ENCODE results near the gene CABS1. TPM values are rescaled to one million over a fixed set of nuclear protein-coding genes. Genes with fewer than 3 reads are reported as not detected.

The CABS1 gene
- not detected for polyA plus RNA-seq
- long read RNA-seq, donor 1, result 0 reads
- long read RNA-seq, donor 2, result 0 reads
- long read RNA-seq, donor 3, result 0 reads
- long read RNA-seq, donor 4, result 0 reads
- long read RNA-seq, donor 5, result 0 reads
- long read RNA-seq, donor 6, result 0 reads
- long read RNA-seq, donor 7, result 0 reads
- long read RNA-seq, donor 8, result 0 reads
- long read RNA-seq, donor 9, result 0 reads
- long read RNA-seq, donor 10, result 0 reads

DNA sequence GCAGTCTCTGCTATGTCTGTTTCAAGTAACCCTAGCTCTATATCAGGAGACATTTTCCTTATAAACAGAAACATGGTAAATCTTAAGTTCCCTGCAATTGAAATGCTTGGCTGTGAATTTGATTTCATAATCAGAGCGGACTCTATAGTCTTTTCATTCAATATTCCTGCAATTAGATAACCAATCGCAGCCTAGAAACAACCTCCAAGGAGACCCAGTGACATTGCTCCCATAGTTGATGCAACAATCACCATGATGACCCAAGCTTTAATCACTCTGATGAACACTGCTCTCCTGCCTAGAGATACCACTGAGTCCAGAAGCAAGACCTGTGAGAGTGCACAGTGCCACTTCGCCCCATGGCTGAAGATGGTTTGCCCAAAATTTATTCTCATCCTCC lies at the start of gene CABS1:
TSS of gene CABS1 (plus strand) at position 301 of the 400 bp plus-strand sequence. CDS start at position 360, 59 bp downstream.
- DNase-seq, result no peak
- Histone ChIP-seq H3K27me3 (ENCODE audit: control insufficient read depth in 3 of 3, insufficient read depth in 3 of 3, low read length in 3 of 3) (no peaks in the 10 kb centered on the region), H3K4me1 (ENCODE audit: control insufficient read depth in 3 of 3, insufficient read depth in 2 of 3, low read depth in 1 of 3, low read length in 2 of 3) (no peaks in the 10 kb centered on the region), H3K4me3 (ENCODE audit: low read depth in 1 of 3, low read length in 3 of 3) (no peak within 1 kb of the TSS), H3K36me3 (ENCODE audit: control insufficient read depth in 3 of 3, insufficient read depth in 2 of 3, low read depth in 1 of 3, low read length in 3 of 3) (no peaks in the 10 kb centered on the region), H3K27ac (ENCODE audit: low read depth in 1 of 3, low read length in 2 of 3) (no peak within 1 kb of the TSS), H3K9me3 (ENCODE audit: control insufficient read depth in 2 of 2, insufficient read depth in 1 of 2, low read depth in 1 of 2, low read length in 1 of 2) (no peaks in the 10 kb centered on the region)
- FAIRE-seq, result no peak
- 92 to 99% (median 92%) methylated on average over 3 of the region's 3 CpGs for WGBS, 3 donors

DNA sequence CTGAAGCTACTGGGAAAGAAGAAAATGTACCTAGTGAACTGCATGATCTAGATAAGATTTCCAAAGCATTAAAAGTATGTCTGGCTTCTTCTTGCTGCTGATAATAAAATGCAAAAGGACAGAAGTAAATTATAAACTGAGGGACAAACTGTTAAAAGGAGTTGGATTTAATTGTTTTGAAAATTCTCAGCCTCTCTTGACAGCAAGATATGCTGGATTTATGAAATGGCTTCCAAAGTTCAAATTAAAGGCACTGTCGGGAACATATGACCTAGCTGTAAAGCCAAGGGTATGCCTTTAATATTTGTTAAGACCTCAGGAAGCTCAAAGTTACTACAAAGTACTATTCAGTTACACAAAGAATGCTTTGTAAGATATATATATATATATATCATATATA lies 46.1 kb upstream of the CABS1 start:
- FAIRE-seq, result no peak
- no peaks in the 10 kb centered on the region for H3K9me3 ChIP-seq (ENCODE audit: control insufficient read depth in 2 of 2, insufficient read depth in 1 of 2, low read depth in 1 of 2, low read length in 1 of 2)
- 39 to 64% (median 63%) methylated on average over 1 of the region's 1 CpG for WGBS, 3 donors

DNA sequence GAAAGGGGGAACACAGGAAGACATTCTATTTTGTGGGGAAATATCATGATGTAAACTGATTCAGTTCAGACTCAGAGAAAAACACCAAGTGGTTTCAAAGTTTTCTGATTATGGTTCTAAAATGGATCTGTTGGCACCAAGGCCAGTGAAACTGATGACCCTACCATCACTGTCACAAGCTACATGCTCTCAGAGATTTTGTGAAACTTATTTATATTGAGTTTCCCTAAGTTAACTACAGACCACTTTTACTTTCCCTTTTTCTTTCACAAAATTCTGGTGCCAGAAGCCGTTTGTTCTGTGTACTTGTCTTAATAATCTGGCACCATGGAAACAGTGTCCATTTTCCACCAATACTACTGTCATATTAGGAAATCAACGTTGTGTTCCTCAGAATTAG lies 43.4 kb upstream of the CABS1 start:
- WGBS, 3 donors, result 36 to 46% (median 38%) methylated on average over 2 of the region's 2 CpGs
- FAIRE-seq (no peak), DNase-seq (no peak)
- no peak overlapping the region for H3K4me3 ChIP-seq (ENCODE audit: low read depth in 1 of 3, low read length in 3 of 3)
- H3K4me1 ChIP-seq (ENCODE audit: control insufficient read depth in 3 of 3, insufficient read depth in 2 of 3, low read depth in 1 of 3, low read length in 2 of 3), result no peaks in the 10 kb centered on the region
- H3K27me3 ChIP-seq (ENCODE audit: control insufficient read depth in 3 of 3, insufficient read depth in 3 of 3, low read length in 3 of 3), result no peaks in the 10 kb centered on the region
- no peaks in the 10 kb centered on the region for H3K9me3 ChIP-seq (ENCODE audit: control insufficient read depth in 2 of 2, insufficient read depth in 1 of 2, low read depth in 1 of 2, low read length in 1 of 2)
- no peak overlapping the region for H3K27ac ChIP-seq (ENCODE audit: low read depth in 1 of 3, low read length in 2 of 3)
- no peaks in the 10 kb centered on the region for H3K36me3 ChIP-seq (ENCODE audit: control insufficient read depth in 3 of 3, insufficient read depth in 2 of 3, low read depth in 1 of 3, low read length in 3 of 3)

More for the DNA sequence above, 46.1 kb upstream of the CABS1 start:
- H3K27ac ChIP-seq (ENCODE audit: low read depth in 1 of 3, low read length in 2 of 3), result no peak overlapping the region
- DNase-seq, result no peak
- no peak overlapping the region for H3K4me3 ChIP-seq (ENCODE audit: low read depth in 1 of 3, low read length in 3 of 3)
- H3K36me3 ChIP-seq (ENCODE audit: control insufficient read depth in 3 of 3, insufficient read depth in 2 of 3, low read depth in 1 of 3, low read length in 3 of 3), result no peaks in the 10 kb centered on the region
- no peaks in the 10 kb centered on the region for H3K4me1 ChIP-seq (ENCODE audit: control insufficient read depth in 3 of 3, insufficient read depth in 2 of 3, low read depth in 1 of 3, low read length in 2 of 3)
- H3K27me3 ChIP-seq (ENCODE audit: control insufficient read depth in 3 of 3, insufficient read depth in 3 of 3, low read length in 3 of 3), result no peaks in the 10 kb centered on the region

DNA sequence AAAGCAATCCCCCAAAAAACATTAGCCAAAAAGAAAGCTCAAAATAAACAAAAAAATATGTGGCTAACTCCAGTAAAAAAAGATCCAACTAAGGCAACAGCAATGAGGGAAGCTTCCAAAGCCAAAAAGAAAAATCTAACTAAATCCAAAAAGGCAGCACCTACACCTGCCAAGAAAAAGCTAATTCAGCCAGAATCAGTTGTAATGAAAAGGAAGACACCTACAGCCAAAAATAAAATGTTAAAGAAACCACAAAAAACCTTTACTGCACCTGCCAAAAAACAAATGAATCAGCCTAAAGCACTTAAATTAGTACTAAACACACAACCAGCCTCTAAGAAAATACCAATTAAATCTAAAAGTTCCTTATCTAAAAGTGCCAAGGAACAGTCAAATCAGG lies 37.2 kb upstream of the CABS1 start:
- H3K9me3 ChIP-seq (ENCODE audit: control insufficient read depth in 2 of 2, insufficient read depth in 1 of 2, low read depth in 1 of 2, low read length in 1 of 2), result no peaks in the 10 kb centered on the region
- no peak overlapping the region for H3K27ac ChIP-seq (ENCODE audit: low read depth in 1 of 3, low read length in 2 of 3)
- H3K4me3 ChIP-seq (ENCODE audit: low read depth in 1 of 3, low read length in 3 of 3), result no peak overlapping the region
- no peaks in the 10 kb centered on the region for H3K27me3 ChIP-seq (ENCODE audit: control insufficient read depth in 3 of 3, insufficient read depth in 3 of 3, low read length in 3 of 3)
- FAIRE-seq (no peak), DNase-seq (no peak)
- no peaks in the 10 kb centered on the region for H3K36me3 ChIP-seq (ENCODE audit: control insufficient read depth in 3 of 3, insufficient read depth in 2 of 3, low read depth in 1 of 3, low read length in 3 of 3)
- no peaks in the 10 kb centered on the region for H3K4me1 ChIP-seq (ENCODE audit: control insufficient read depth in 3 of 3, insufficient read depth in 2 of 3, low read depth in 1 of 3, low read length in 2 of 3)

DNA sequence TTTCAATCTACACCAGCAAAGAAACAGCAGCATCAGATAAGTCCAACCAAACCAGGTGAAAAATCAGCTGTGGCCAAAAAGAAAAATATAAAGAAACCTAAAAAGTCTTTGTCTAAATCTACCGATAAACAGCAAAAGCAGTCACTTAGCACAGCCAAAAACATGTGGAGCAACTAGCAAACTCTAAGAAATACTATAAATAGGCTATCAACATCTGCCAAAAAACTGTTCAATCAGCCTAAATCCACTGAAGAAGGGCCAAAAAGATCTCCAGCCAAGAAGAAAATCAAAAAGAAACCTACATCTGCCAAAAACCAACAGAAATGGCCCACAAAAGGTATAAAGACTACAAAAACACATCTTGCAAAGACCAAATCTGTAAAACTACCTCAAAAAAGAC lies 36.7 kb upstream of the CABS1 start:
- DNase-seq (no peak), FAIRE-seq (no peak)
- Histone ChIP-seq H3K27me3 (ENCODE audit: control insufficient read depth in 3 of 3, insufficient read depth in 3 of 3, low read length in 3 of 3) (no peaks in the 10 kb centered on the region), H3K4me1 (ENCODE audit: control insufficient read depth in 3 of 3, insufficient read depth in 2 of 3, low read depth in 1 of 3, low read length in 2 of 3) (no peaks in the 10 kb centered on the region), H3K27ac (ENCODE audit: low read depth in 1 of 3, low read length in 2 of 3) (no peak overlapping the region), H3K4me3 (ENCODE audit: low read depth in 1 of 3, low read length in 3 of 3) (no peak overlapping the region), H3K36me3 (ENCODE audit: control insufficient read depth in 3 of 3, insufficient read depth in 2 of 3, low read depth in 1 of 3, low read length in 3 of 3) (no peaks in the 10 kb centered on the region), H3K9me3 (ENCODE audit: control insufficient read depth in 2 of 2, insufficient read depth in 1 of 2, low read depth in 1 of 2, low read length in 1 of 2) (no peaks in the 10 kb centered on the region)
- WGBS, 3 donors, result 74 to 91% (median 91%) methylated on average over 1 of the region's 1 CpG

DNA sequence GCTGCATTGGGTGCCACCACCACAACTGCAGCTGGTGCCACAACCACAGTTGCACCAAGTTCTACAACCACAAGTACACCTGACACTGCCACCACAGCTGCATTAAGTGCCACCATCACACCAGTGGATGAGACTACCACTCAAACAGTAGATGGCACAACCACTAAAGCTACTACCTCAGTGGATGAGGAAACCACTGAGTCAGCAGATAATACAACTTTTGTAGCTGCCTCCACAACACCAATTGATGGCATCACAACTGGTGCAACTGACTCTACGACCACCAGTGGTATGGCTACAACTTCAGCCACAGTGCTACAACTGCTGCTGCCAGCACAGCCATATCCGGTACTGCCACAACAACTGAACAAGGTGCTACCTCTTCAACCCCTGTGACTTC lies 35.1 kb upstream of the CABS1 start:
- no peaks in the 10 kb centered on the region for H3K9me3 ChIP-seq (ENCODE audit: control insufficient read depth in 2 of 2, insufficient read depth in 1 of 2, low read depth in 1 of 2, low read length in 1 of 2)
- no peak overlapping the region for H3K4me3 ChIP-seq (ENCODE audit: low read depth in 1 of 3, low read length in 3 of 3)
- FAIRE-seq (no peak), DNase-seq (no peak)
- H3K4me1 ChIP-seq (ENCODE audit: control insufficient read depth in 3 of 3, insufficient read depth in 2 of 3, low read depth in 1 of 3, low read length in 2 of 3), result no peaks in the 10 kb centered on the region
- no peaks in the 10 kb centered on the region for H3K36me3 ChIP-seq (ENCODE audit: control insufficient read depth in 3 of 3, insufficient read depth in 2 of 3, low read depth in 1 of 3, low read length in 3 of 3)
- WGBS, 3 donors, result 63 to 90% (median 89%) methylated on average over 2 of the region's 2 CpGs
- no peaks in the 10 kb centered on the region for H3K27me3 ChIP-seq (ENCODE audit: control insufficient read depth in 3 of 3, insufficient read depth in 3 of 3, low read length in 3 of 3)
- no peak overlapping the region for H3K27ac ChIP-seq (ENCODE audit: low read depth in 1 of 3, low read length in 2 of 3)

DNA sequence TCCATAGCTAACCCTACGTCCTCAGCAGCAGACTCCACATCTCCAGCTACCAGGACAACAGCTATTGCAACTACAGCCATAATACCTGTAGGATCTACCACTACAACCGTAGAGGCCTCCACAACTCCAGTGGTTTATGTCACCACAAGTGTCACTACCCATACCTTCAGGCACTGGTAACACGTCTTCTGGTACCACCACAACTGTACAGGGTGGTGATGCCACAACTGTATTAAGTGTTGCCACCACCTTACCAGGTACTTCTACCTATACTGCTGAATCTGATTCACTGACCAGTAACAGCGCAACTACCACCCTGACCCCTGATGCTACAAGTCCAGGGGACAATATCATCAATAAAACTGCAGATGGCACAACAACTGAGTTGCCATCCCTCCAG lies 34.6 kb upstream of the CABS1 start:
- 86 to 96% (median 88%) methylated on average over 4 of the region's 4 CpGs for WGBS, 3 donors
- Histone ChIP-seq H3K27me3 (ENCODE audit: control insufficient read depth in 3 of 3, insufficient read depth in 3 of 3, low read length in 3 of 3) (no peaks in the 10 kb centered on the region), H3K9me3 (ENCODE audit: control insufficient read depth in 2 of 2, insufficient read depth in 1 of 2, low read depth in 1 of 2, low read length in 1 of 2) (no peaks in the 10 kb centered on the region), H3K36me3 (ENCODE audit: control insufficient read depth in 3 of 3, insufficient read depth in 2 of 3, low read depth in 1 of 3, low read length in 3 of 3) (no peaks in the 10 kb centered on the region), H3K4me1 (ENCODE audit: control insufficient read depth in 3 of 3, insufficient read depth in 2 of 3, low read depth in 1 of 3, low read length in 2 of 3) (no peaks in the 10 kb centered on the region), H3K4me3 (ENCODE audit: low read depth in 1 of 3, low read length in 3 of 3) (no peak overlapping the region), H3K27ac (ENCODE audit: low read depth in 1 of 3, low read length in 2 of 3) (no peak overlapping the region)
- FAIRE-seq (no peak), DNase-seq (no peak)

DNA sequence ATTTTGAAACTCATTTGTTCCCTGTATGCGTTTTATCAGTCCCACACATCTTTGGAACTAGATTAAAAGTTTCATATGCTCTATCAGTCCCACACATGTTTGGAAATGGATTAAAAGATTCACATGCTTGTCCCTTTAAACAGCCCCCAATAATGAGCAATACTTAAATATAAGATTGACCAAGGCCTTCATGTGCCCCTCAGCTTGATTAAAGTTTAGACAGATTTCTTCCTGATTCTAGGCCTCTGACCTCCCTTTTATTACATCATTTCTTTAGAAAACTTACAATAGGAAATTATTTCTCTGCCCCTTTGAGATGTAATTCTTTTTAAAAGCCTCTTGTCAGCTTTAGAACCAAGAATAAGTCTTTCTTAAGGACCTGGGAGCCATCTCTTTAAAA lies 31.7 kb upstream of the CABS1 start:
- WGBS, 3 donors, result 60 to 82% (median 60%) methylated on average over 1 of the region's 1 CpG
- Histone ChIP-seq H3K36me3 (ENCODE audit: control insufficient read depth in 3 of 3, insufficient read depth in 2 of 3, low read depth in 1 of 3, low read length in 3 of 3) (no peaks in the 10 kb centered on the region), H3K27ac (ENCODE audit: low read depth in 1 of 3, low read length in 2 of 3) (no peak overlapping the region), H3K4me1 (ENCODE audit: control insufficient read depth in 3 of 3, insufficient read depth in 2 of 3, low read depth in 1 of 3, low read length in 2 of 3) (no peaks in the 10 kb centered on the region), H3K4me3 (ENCODE audit: low read depth in 1 of 3, low read length in 3 of 3) (no peak overlapping the region), H3K9me3 (ENCODE audit: control insufficient read depth in 2 of 2, insufficient read depth in 1 of 2, low read depth in 1 of 2, low read length in 1 of 2) (no peaks in the 10 kb centered on the region), H3K27me3 (ENCODE audit: control insufficient read depth in 3 of 3, insufficient read depth in 3 of 3, low read length in 3 of 3) (no peaks in the 10 kb centered on the region)
- no peak for FAIRE-seq
- no peak for DNase-seq

DNA sequence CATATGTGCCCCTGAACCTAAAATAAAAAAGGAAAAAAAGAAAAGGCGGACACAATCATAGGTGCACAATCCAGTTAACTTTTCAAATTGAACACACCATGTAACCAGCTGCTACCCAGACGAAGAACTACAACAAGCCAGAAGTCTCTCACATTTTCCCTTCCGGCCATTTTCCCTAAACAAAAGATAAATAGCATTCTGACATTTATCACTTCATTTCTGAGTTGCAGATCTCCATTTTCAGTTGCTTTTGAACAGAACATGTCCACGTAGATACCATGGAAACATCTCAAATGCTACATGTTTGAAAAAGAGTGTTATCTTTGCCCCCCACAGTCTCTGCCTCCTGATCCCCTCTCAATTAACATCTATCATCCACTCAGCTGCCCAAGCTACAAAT lies 29.2 kb upstream of the CABS1 start:
- no peak overlapping the region for H3K27ac ChIP-seq (ENCODE audit: low read depth in 1 of 3, low read length in 2 of 3)
- H3K4me3 ChIP-seq (ENCODE audit: low read depth in 1 of 3, low read length in 3 of 3), result no peak overlapping the region
- FAIRE-seq (no peak), DNase-seq (no peak)
- H3K4me1 ChIP-seq (ENCODE audit: control insufficient read depth in 3 of 3, insufficient read depth in 2 of 3, low read depth in 1 of 3, low read length in 2 of 3), result no peaks in the 10 kb centered on the region
- no peaks in the 10 kb centered on the region for H3K27me3 ChIP-seq (ENCODE audit: control insufficient read depth in 3 of 3, insufficient read depth in 3 of 3, low read length in 3 of 3)
- H3K9me3 ChIP-seq (ENCODE audit: control insufficient read depth in 2 of 2, insufficient read depth in 1 of 2, low read depth in 1 of 2, low read length in 1 of 2), result no peaks in the 10 kb centered on the region
- 53 to 69% (median 58%) methylated on average over 4 of the region's 4 CpGs for WGBS, 3 donors
- H3K36me3 ChIP-seq (ENCODE audit: control insufficient read depth in 3 of 3, insufficient read depth in 2 of 3, low read depth in 1 of 3, low read length in 3 of 3), result no peaks in the 10 kb centered on the region

Measured in small intestine (tissue), 16 donors.